Mucosa of descending colon (tissue), 3 donors: ENCODE results near the gene FOXP3. TPM values are rescaled to one million over a fixed set of nuclear protein-coding genes. Genes with fewer than 3 reads are reported as not detected.

Experiments
- ATAC-seq: fragments of 200-7000 bp; cut with Tn5 transposase; one replicate; pipeline ENCODE4 v1.9.1; 2020; ENCODE audit warnings: mild to moderate bottlenecking, moderate library complexity
- DNase-seq, 3 donors: peaks; one replicate each; pipeline ENCODE4 v3.0.0-alpha.2; 2020
- H3K36me3 ChIP-seq: fragments of 200-600 bp; one replicate; pipeline ENCODE4 v1.8.0; 2021; ENCODE audit warnings: low read depth, mild to moderate bottlenecking
- H3K4me1 ChIP-seq: fragments of 200-600 bp; one replicate; pipeline ENCODE4 v1.8.0; 2021; ENCODE audit warnings: low read depth, mild to moderate bottlenecking
- H3K4me3 ChIP-seq: fragments of 200-600 bp; one replicate; pipeline ENCODE4 v1.8.0; 2021; ENCODE audit warnings: mild to moderate bottlenecking
- H3K9me3 ChIP-seq: fragments of 200-600 bp; one replicate; pipeline ENCODE4 v1.8.0; 2021; ENCODE audit warnings: mild to moderate bottlenecking
- intact Hi-C, 2 donors: fragments of 100-400 bp; cut with DNase I in 1 of 2; cut with micrococcal nuclease in 1 of 2; formaldehyde crosslinking; loops; one replicate each; pipeline versions ENCODE4 v1.11.0 to v1.11.1; 2022; cut with DNase I, micrococcal nuclease
- total RNA-seq, 3 donors: library from RNA; stranded (reverse); fragmentation: NEBNext Ultra II Directional in 2 of 3; extraction: Animal tissue kit (Norgen Biotek cat#: 25700) in 2 of 3; gene quantifications; one replicate each; pipeline versions ENCODE4 v1.2.1 to v1.2.4, GENCODE V29; 2021 to 2023
- TF ChIP-seq, protein P1 (sequence below): fragments of 200-600 bp; IDR thresholded peaks from one replicate; pipeline ENCODE4 v1.8.0; 2022; ENCODE audit warnings: antibody characterized with exemption, mild to moderate bottlenecking
- donor health status: DM: no; HTN: no; CAD: no; lungs with moderate emphysema.
- donor health status: DM: no; HTN: no; CAD: no.
- donor health status: DM: no; HTN: yes; CAD: no.

Gene FOXP3
- total RNA-seq, 3 donors from 2014 or later, result 0.72 TPM; not detected in 2

DNA sequence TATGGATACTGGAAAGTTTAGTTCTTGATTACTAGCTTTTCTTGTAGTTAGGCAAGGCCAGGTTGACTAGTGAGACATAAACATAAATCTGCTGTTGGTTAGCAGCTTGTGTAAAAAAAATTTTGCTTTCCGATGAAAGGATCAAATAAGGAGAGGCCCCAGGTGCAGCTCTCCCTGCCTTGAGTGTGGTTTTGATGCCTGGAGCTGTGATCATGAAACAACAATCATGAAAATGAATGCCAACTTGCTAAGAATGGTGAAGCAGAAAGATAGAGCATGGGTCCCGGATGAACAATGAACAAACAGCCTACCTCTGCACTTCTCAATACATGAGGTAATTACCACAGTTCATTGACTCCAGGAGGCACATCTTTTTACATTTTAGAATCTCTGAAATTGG is 50.1 kb downstream of the FOXP3 start:
- intact Hi-C loops, result no loop called here
- ATAC-seq (no peak), DNase-seq (no peak)
- H3K4me1 ChIP-seq, result no peaks in the 10 kb centered on the region
- TF ChIP-seq, protein P1, sequence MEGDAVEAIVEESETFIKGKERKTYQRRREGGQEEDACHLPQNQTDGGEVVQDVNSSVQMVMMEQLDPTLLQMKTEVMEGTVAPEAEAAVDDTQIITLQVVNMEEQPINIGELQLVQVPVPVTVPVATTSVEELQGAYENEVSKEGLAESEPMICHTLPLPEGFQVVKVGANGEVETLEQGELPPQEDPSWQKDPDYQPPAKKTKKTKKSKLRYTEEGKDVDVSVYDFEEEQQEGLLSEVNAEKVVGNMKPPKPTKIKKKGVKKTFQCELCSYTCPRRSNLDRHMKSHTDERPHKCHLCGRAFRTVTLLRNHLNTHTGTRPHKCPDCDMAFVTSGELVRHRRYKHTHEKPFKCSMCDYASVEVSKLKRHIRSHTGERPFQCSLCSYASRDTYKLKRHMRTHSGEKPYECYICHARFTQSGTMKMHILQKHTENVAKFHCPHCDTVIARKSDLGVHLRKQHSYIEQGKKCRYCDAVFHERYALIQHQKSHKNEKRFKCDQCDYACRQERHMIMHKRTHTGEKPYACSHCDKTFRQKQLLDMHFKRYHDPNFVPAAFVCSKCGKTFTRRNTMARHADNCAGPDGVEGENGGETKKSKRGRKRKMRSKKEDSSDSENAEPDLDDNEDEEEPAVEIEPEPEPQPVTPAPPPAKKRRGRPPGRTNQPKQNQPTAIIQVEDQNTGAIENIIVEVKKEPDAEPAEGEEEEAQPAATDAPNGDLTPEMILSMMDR, result no peak
- no peak overlapping the region for H3K4me3 ChIP-seq
- H3K36me3 ChIP-seq, result no peaks in the 10 kb centered on the region
- H3K9me3 ChIP-seq, result no peaks in the 10 kb centered on the region

DNA sequence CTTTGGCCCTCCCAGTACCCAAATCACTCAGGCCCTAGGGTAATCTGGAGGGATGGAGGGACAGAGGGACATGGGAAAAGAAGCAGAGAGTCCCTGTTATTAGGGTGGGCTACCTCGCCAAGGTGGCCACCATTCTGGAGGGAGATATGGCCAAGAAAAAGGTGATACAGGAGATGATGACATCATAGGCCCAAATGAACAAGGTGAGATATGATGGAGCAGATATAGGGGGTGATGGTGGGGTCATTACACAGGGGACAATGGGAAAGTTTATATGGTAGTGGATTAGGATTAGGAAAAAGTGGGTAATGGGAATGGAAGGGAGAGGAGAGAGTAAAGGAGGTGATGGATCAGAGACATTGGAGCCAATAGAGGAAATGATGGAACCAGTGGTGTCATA is 51.6 kb downstream of the FOXP3 start:
- H3K4me3 ChIP-seq, result no peak overlapping the region
- H3K36me3 ChIP-seq, result no peaks in the 10 kb centered on the region
- no peaks in the 10 kb centered on the region for H3K4me1 ChIP-seq
- intact Hi-C loops, result no loop called here
- no peak for ATAC-seq
- TF ChIP-seq, protein P1, result no peak
- H3K9me3 ChIP-seq, result no peaks in the 10 kb centered on the region
- DNase-seq, result no peak

DNA sequence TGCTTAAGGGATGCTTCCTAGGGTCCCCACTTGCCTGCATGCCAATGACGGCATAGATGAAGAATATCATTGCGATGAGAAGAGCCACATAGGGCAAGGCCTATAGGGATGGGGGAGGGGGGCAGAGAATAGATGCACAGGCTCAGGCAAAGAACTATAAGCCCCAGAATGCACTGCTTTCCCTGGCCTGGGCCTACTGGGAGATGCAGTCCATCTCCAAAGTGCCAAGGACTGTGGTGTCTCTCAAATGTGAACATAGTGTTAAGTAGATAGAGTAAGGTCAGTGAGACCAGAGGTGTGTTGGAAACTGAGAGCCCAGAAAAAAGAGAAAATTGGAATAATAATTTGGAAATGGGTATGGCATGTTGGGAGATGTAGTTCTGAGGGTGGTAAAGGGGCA is 52.3 kb downstream of the FOXP3 start:
- TF ChIP-seq, protein P1, result no peak

DNA sequence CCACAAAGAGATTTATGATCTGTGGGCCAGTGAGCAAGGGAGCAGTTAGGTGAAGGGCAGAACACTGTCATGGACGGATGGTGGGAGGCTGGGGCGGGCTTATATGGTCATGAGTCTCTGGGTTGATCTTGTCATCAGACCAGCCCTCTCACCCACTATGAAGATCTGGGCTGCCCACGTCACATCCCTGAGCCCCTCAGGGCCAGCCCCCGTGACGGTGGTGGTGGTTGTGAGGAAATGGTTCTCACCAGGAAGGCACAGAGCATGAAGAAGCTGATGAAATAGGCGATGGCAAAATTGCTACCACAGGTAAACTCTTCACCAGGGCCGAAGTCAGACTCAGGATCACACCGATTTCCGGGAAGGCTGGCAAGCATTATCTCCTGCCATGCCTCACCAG is 53.4 kb downstream of the FOXP3 start:
- no peak overlapping the region for H3K4me3 ChIP-seq
- H3K36me3 ChIP-seq, result no peaks in the 10 kb centered on the region
- DNase-seq (no peak), ATAC-seq (no peak)
- H3K4me1 ChIP-seq, result no peaks in the 10 kb centered on the region
- no peaks in the 10 kb centered on the region for H3K9me3 ChIP-seq
- intact Hi-C loops, result no loop called here
- TF ChIP-seq, protein P1, result no peak

More for the DNA sequence above, 52.3 kb downstream of the FOXP3 start:
- intact Hi-C loops, result no loop called here
- no peaks in the 10 kb centered on the region for H3K4me1 ChIP-seq
- H3K36me3 ChIP-seq, result no peaks in the 10 kb centered on the region
- ATAC-seq, result no peak
- no peak overlapping the region for H3K4me3 ChIP-seq
- no peaks in the 10 kb centered on the region for H3K9me3 ChIP-seq
- DNase-seq, result no peak

DNA sequence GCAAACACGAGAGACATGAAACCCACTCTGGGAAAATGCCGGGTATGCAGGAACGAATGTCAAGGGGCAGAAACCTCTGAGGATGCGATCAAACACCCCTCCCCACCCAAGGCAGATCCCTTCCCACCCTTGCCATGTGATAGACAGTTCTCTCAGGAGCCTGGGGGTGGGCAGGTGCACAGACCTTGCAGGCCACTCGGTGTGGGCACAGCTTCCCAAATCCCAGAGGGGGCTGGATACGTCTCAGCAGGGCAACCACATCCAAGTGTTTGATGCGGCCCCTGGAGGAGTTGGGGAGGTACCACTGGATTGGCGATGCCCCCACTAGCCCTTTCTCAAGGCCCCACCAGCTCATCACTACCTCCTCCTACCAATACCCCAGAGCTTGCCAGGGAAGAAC is 54.1 kb downstream of the FOXP3 start:
- no peaks in the 10 kb centered on the region for H3K4me1 ChIP-seq
- intact Hi-C loops, result no loop called here
- TF ChIP-seq, protein P1, result no peak
- no peak overlapping the region for H3K4me3 ChIP-seq
- ATAC-seq (no peak), DNase-seq (no peak)
- H3K36me3 ChIP-seq, result no peaks in the 10 kb centered on the region
- H3K9me3 ChIP-seq, result no peaks in the 10 kb centered on the region
